ENCODE measurements around the gene FLAD1. TPM values are rescaled to one million over a fixed set of nuclear protein-coding genes. Genes with fewer than 3 reads are reported as not detected.

FLAD1 gene
- total RNA-seq, 1 donor from 2014 or later: 31.2 TPM

DNA sequence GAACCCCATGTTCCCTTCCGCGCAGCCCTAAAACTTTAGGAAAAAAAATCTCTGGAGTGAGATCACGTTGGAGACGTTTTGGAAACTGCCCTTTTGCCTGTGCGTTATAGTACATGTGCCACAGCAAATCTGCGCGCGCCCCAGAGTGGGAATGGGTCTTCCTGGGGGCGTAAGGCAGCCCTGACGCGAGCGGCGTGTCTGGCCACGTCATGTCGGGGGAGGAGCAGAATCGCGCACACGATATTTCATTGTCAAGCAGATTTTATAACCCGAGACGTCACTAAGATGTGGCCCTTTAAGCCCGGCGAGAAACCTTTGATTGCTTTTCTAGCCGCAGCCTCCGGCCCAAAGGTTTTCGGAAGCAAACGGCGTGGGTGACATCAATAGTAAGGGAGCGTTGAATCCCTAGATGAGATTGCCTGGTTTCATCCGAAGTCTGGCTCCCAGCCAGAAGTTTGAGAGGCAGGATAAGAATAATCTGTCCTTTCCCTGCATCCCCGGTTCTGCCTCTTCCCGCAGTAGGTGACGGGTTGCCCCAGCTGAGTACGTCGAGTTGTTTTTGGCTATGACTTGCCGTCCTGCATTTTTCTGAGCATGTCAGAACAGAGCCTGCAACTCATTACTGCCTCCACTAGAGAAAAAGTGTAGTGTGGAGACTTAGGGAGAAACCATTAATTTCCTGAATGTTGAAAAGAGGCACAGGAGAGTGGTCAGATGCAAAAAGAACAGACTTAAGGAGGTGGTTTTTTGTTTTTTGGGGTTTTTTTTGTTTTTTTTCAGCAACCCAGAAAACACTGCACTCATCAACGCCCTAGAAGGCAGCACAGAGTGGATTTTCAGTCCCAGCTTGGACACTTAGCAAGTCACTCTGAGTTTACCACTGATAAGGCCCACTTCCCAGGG is 45.8 kb upstream of the FLAD1 start:
- DNase-seq (ENCODE audit: low spot score in 2 of 2): peak; percentile 72 to 94
- intact Hi-C loops (cut with DNase I): loop anchor here (1.0 to 5.0 kb wide), 7 partner anchors 19 to 310 kb away; partner anchors contain the start of genes KCNN3, PBXIP1, SLC50A1 and ZBTB7B
- H3K4me1 ChIP-seq: peaks cover 0 to 17% of the 10 kb centered on the region in 2 donors

DNA sequence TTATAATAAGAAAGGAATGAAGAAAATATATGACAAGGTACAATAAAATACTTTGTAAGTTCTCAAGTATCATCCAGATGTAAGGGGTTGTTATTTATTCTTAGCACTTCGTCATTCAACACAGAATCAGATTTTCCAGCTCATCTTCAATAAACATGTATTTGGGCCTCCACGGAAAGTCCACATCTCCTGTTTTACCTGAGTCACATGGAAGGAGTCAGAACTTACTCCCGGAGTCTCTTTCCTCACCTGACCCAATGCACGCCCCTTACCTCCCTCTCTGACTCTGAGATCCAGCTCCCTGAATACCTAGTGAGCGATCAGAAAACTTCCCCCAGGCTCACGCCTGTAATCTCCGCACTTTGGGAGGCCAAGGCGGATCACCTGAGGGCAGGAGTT is 45.2 kb upstream of the FLAD1 start:
- Histone ChIP-seq H3K27ac (peak overlapping the region; percentile 97 to 98), H3K4me1 (peaks cover 0 to 17% of the 10 kb centered on the region in 2 donors), H3K9me3 (no peaks in the 10 kb centered on the region), H3K36me3 (no peaks in the 10 kb centered on the region), H3K4me3 (peak overlapping the region; percentile 73 to 75), H3K27me3 (no peaks in the 10 kb centered on the region)
- TF ChIP-seq, protein P1, sequence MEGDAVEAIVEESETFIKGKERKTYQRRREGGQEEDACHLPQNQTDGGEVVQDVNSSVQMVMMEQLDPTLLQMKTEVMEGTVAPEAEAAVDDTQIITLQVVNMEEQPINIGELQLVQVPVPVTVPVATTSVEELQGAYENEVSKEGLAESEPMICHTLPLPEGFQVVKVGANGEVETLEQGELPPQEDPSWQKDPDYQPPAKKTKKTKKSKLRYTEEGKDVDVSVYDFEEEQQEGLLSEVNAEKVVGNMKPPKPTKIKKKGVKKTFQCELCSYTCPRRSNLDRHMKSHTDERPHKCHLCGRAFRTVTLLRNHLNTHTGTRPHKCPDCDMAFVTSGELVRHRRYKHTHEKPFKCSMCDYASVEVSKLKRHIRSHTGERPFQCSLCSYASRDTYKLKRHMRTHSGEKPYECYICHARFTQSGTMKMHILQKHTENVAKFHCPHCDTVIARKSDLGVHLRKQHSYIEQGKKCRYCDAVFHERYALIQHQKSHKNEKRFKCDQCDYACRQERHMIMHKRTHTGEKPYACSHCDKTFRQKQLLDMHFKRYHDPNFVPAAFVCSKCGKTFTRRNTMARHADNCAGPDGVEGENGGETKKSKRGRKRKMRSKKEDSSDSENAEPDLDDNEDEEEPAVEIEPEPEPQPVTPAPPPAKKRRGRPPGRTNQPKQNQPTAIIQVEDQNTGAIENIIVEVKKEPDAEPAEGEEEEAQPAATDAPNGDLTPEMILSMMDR (IDR thresholded peaks at IDR 0.05): no peak
- DNase-seq (ENCODE audit: low spot score in 2 of 2): no peak
- intact Hi-C loops (cut with DNase I): loop anchor here (1.0 to 5.0 kb wide), 7 partner anchors 18 to 311 kb away; partner anchors contain the start of genes KCNN3, PBXIP1, SLC50A1 and ZBTB7B

More for the DNA sequence above, 45.8 kb upstream of the FLAD1 start:
- Histone ChIP-seq H3K36me3 (no peaks in the 10 kb centered on the region), H3K27me3 (no peaks in the 10 kb centered on the region), H3K9me3 (no peaks in the 10 kb centered on the region), H3K4me3 (peak overlapping the region; percentile 73 to 75), H3K27ac (peak overlapping the region; percentile 97 to 98)
- TF ChIP-seq, protein P1 (IDR thresholded peaks at IDR 0.05): peak; percentile 38 to 44 (median 39)

DNA sequence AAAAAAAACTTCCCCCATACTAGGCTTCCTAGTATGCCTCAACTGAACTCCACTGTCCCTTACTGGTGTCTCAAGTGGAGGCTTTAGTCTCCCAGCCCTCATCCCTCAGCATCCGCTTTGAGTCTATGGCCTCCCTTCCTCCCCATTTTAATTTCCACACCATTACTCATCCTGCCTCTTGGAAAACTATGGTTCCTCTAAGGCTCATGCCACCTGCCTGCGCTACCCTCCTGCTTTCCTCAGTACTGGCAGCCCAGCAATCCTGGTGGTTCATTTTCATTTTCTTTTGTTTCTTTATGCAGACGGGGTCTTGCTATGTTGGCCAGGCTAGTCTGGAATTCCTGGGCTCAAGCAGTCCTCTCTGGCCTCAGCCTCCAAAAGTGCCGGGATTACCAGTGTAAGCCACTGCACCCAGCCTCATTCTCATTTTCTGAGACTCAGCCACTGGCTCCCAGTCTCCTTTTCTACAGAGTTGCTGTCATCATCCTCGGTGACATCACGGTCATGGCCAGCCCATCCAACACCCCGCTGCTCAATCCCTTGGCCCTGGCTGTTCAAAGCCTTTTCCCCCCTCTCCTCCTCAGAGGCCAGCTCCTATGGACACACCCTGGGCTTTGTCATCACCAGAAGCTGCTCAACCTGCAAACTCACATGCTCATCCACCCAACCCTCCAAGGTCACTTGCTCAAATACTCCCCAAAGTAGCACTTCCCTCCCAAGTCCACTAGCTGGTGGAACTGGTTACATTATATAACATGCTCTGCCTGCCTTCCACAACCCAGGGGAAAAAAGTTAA is 44.3 kb upstream of the FLAD1 start:
- Histone ChIP-seq H3K4me1 (peaks cover 0 to 17% of the 10 kb centered on the region in 2 donors), H3K27ac (peak overlapping the region; percentile 97 to 98), H3K4me3 (no peak overlapping the region), H3K36me3 (no peaks in the 10 kb centered on the region), H3K9me3 (no peaks in the 10 kb centered on the region), H3K27me3 (no peaks in the 10 kb centered on the region)
- DNase-seq (ENCODE audit: low spot score in 2 of 2): no peak
- TF ChIP-seq, protein P1 (IDR thresholded peaks at IDR 0.05): no peak
- intact Hi-C loops (cut with DNase I): loop anchor here (5.0 kb wide), 2 partner anchors 198 to 312 kb away; partner anchors contain the start of gene SLC50A1

DNA sequence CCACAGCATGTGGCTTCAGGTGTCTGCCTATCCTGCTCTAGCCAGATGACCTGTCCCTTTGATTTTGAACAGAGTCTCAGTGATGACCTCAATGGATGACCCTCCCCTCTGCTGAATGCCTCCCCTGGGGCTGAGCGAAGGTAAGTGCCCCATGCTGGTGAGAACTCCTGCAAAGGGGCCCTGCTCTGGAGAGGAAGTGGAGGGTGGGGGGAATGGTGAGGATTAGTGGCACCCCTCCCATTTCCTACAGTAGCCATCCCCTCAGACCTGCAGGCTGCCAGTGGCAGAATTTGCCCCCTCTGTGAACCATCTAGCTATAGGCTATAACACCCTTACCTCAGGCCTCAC is 43.0 kb upstream of the FLAD1 start:
- H3K9me3 ChIP-seq: no peaks in the 10 kb centered on the region
- no peak overlapping the region for H3K4me3 ChIP-seq
- no peak for DNase-seq (ENCODE audit: low spot score in 2 of 2)
- no peaks in the 10 kb centered on the region for H3K27me3 ChIP-seq
- TF ChIP-seq, protein P1 (IDR thresholded peaks at IDR 0.05): no peak
- H3K36me3 ChIP-seq: peaks cover 0 to 4% of the 10 kb centered on the region in 2 donors
- intact Hi-C loops (cut with DNase I): no loop called here
- peaks cover 0 to 17% of the 10 kb centered on the region in 2 donors for H3K4me1 ChIP-seq
- peak overlapping the region in 1 of 2 donors; percentile 36 for H3K27ac ChIP-seq

DNA sequence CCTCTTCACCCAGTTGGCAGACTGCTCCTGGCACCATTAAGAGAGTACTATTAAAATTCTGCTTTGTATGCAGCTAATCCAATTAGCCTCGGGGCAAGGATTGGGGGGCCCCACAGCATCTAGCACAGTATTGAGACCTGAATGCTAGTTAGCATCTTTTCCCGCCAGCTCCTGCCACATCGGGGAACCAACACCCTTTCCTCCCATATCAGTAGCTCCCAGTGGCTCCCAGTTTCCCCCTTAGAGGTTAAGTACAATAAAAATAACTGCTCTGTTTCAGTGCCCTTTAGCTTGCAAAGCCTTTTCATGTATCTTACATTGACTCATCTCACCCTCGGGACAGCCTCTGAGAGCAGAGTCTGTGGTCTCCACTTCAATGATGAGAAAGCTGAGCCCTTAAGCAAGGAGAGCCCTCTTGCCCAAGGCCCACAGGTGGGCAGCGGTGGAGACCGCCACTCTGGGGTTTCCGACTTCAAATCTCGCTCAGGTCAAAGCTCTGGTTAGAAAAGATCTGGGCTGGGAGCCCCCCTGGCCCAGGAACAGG is 42.4 kb upstream of the FLAD1 start:
- H3K4me1 ChIP-seq: peaks cover 0 to 13% of the 10 kb centered on the region in 2 donors
- DNase-seq (ENCODE audit: low spot score in 2 of 2): no peak
- intact Hi-C loops (cut with DNase I): no loop called here
- no peaks in the 10 kb centered on the region for H3K27me3 ChIP-seq
- H3K36me3 ChIP-seq: peaks cover 2 to 10% of the 10 kb centered on the region in 2 donors
- no peaks in the 10 kb centered on the region for H3K9me3 ChIP-seq
- peak overlapping the region; percentile 1 to 51 for H3K27ac ChIP-seq
- TF ChIP-seq, protein P1 (IDR thresholded peaks at IDR 0.05): no peak
- H3K4me3 ChIP-seq: no peak overlapping the region
